ENCODE results near the gene SEPTIN5.

The SEPTIN5 gene

GRCh38 chr22:19769393-19769715 lies 55.1 kb downstream of the SEPTIN5 start:
- DNase-seq (ENCODE audit: insufficient read length, low spot score) (no peak), FAIRE-seq (no peak)

- no peak for FAIRE-seq
- no peak for DNase-seq (ENCODE audit: insufficient read length, low spot score)
Measured at GRCh38 chr22:19770349-19771220, 56.3 kb downstream of the SEPTIN5 start.

GRCh38 chr22:19772422-19772672 lies 58.0 kb downstream of the SEPTIN5 start:
- DNase-seq (ENCODE audit: insufficient read length, low spot score) (no peak), FAIRE-seq (no peak)

All from GM19239 (cell line).